KMS-11 (cell line): Measurements from ENCODE around the gene KCNA1.

Experiments used
- H2AFZ ChIP-seq: fragments of 200-600 bp; sonication (generic); 2 replicates; pipeline ENCODE4 v1.6.1; 2016; ENCODE audit warnings: antibody characterized with exemption, mixed run types, low read depth
- H3K27ac ChIP-seq: fragments of 200-600 bp; sonication (generic); 2 replicates; pipeline ENCODE4 v1.6.1; 2016; ENCODE audit warnings: mild to moderate bottlenecking, mixed run types
- H3K27me3 ChIP-seq: fragments of 200-600 bp; sonication (generic); 2 replicates; pipeline ENCODE4 v1.6.1; 2017; ENCODE audit warnings: mild to moderate bottlenecking, low read depth, mixed run types, moderate library complexity; ENCODE audit not compliant: insufficient read depth
- H3K36me3 ChIP-seq: fragments of 200-600 bp; sonication (generic); 2 replicates; pipeline ENCODE4 v1.6.1; 2017; ENCODE audit warnings: mild to moderate bottlenecking, mixed run types; ENCODE audit not compliant: insufficient read depth
- H3K4me1 ChIP-seq: fragments of 200-600 bp; sonication (generic); 2 replicates; pipeline ENCODE4 v1.6.1; 2016; ENCODE audit warnings: mild to moderate bottlenecking, low read depth, mixed run types; ENCODE audit not compliant: poor library complexity, severe bottlenecking
- H3K4me2 ChIP-seq: fragments of 200-600 bp; sonication (generic); 2 replicates; pipeline ENCODE4 v1.7.0; 2016; ENCODE audit warnings: mild to moderate bottlenecking, mixed run types
- H3K4me3 ChIP-seq: fragments of 200-600 bp; sonication (generic); IDR thresholded peaks from 2 replicates; pipeline ENCODE4 v1.6.1; 2017; ENCODE audit warnings: low read depth, low read length, mixed read lengths; ENCODE audit not compliant: insufficient read depth
- H3K79me2 ChIP-seq: fragments of 200-600 bp; sonication (generic); 2 replicates; pipeline ENCODE4 v1.6.1; 2016; ENCODE audit warnings: low read depth, mixed run types; ENCODE audit not compliant: insufficient read depth
- H3K9ac ChIP-seq: fragments of 200-600 bp; sonication (generic); 2 replicates; pipeline ENCODE4 v1.6.1; 2016; ENCODE audit warnings: mild to moderate bottlenecking, mixed run types
- H4K20me1 ChIP-seq: fragments of 200-600 bp; sonication (generic); 2 replicates; pipeline ENCODE4 v1.6.1; 2016; ENCODE audit warnings: mild to moderate bottlenecking, mixed run types; ENCODE audit not compliant: insufficient read depth
- TF ChIP-seq, protein P1 (sequence below): fragments of 200-600 bp; sonication (generic); conservative IDR thresholded peaks from 2 replicates; pipeline ENCODE4 v1.6.1; 2017; ENCODE audit warnings: low read depth, mild to moderate bottlenecking, antibody characterized with exemption, low read length, moderate library complexity, mixed read lengths

The KCNA1 gene

DNA sequence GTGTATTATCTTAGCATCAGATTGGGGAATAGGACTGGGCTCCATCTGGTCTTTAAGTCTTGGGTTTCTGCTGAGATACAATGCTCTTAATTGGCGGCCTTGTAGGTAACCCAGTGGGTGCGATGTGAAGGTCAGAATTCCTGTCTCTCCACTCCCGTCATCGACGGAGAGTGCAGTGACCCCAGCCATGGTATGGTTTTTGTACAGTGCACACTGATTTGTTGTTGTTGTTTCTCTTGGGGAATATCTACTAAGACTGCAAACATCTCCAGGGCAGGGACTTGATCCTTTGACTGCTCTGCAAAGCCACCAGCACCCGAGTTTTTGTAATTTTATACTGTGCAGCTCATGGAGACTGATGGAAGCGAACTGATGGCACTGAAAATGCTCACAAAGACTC, 41.4 kb downstream of the KCNA1 start:
- no peak overlapping the region for H3K9ac ChIP-seq
- H3K36me3 ChIP-seq = no peaks in the 10 kb centered on the region
- H3K27ac ChIP-seq = no peak overlapping the region
- TF ChIP-seq, protein P1, sequence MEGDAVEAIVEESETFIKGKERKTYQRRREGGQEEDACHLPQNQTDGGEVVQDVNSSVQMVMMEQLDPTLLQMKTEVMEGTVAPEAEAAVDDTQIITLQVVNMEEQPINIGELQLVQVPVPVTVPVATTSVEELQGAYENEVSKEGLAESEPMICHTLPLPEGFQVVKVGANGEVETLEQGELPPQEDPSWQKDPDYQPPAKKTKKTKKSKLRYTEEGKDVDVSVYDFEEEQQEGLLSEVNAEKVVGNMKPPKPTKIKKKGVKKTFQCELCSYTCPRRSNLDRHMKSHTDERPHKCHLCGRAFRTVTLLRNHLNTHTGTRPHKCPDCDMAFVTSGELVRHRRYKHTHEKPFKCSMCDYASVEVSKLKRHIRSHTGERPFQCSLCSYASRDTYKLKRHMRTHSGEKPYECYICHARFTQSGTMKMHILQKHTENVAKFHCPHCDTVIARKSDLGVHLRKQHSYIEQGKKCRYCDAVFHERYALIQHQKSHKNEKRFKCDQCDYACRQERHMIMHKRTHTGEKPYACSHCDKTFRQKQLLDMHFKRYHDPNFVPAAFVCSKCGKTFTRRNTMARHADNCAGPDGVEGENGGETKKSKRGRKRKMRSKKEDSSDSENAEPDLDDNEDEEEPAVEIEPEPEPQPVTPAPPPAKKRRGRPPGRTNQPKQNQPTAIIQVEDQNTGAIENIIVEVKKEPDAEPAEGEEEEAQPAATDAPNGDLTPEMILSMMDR = no peak
- H2AFZ ChIP-seq = no peak overlapping the region
- H3K4me2 ChIP-seq = no peak overlapping the region
- H4K20me1 ChIP-seq = no peaks in the 10 kb centered on the region
- no peak overlapping the region for H3K4me3 ChIP-seq
- no peaks in the 10 kb centered on the region for H3K27me3 ChIP-seq
- no peaks in the 10 kb centered on the region for H3K79me2 ChIP-seq
- H3K4me1 ChIP-seq = no peaks in the 10 kb centered on the region

DNA sequence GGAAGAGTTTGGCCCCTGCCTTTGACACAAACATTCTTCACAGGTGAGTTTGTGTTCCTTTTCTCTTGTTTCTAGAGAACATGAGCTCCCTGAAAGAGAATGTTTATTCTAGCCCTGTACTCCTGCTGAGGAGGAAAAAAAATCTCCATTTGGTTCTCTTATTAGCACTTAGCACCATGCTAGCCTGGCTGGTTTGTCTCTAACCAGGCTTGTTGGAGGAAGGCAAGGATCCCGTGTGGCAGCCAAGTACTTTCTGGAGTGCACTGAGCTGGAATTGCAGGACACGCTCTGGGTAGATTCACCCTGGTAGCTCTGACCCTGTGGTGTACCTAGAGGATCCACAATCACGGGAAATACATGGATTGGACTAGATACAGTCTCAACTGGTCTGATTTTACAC, 41.9 kb downstream of the KCNA1 start:
- Histone ChIP-seq H2AFZ (no peak overlapping the region), H3K36me3 (no peaks in the 10 kb centered on the region)
- TF ChIP-seq, protein P1 = no peak

DNA sequence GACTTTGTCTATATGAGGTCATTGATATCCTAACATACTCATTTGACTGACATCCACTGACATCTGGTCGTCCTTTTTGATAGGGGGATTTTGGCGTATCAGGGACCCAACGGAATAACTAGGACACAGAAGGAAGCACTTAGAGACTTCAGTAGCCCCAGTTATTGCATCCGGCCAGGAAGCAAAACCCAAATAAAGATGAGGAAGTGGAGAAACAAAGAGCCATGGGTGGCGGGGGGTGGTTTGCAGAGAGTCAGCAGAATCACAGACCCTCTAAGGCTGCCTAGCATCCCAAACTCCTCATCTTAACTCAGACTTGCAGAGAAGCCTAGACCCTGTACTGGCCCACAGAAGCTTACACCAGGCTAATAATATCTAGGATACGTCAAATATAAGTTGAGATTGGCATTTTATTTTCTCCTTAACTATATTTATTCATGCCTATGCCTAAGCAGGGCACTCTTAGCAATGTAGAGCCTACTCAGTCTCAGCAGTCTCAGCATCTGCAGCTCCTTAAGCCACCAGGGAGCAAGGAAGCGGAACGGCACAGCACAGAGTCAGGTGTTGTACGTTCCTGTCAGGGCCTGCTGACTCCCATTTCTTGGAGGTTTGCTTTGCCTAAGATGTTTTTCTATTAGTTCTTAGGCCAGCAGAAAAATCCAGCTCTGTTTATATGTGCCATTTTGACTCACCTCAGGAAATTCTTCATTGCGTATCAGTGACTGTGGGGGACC, 45.1 kb downstream of the KCNA1 start:
- Histone ChIP-seq H3K4me1 (no peaks in the 10 kb centered on the region), H3K4me3 (no peak overlapping the region), H3K27ac (no peak overlapping the region), H3K79me2 (no peaks in the 10 kb centered on the region), H3K9ac (no peak overlapping the region), H3K4me2 (no peak overlapping the region), H4K20me1 (no peaks in the 10 kb centered on the region), H2AFZ (no peak overlapping the region), H3K36me3 (no peaks in the 10 kb centered on the region), H3K27me3 (no peaks in the 10 kb centered on the region)
- TF ChIP-seq, protein P1 = no peak

More for the DNA sequence above, 41.9 kb downstream of the KCNA1 start:
- no peaks in the 10 kb centered on the region for H4K20me1 ChIP-seq
- no peak overlapping the region for H3K4me2 ChIP-seq
- no peaks in the 10 kb centered on the region for H3K79me2 ChIP-seq
- no peaks in the 10 kb centered on the region for H3K4me1 ChIP-seq
- H3K27me3 ChIP-seq = no peaks in the 10 kb centered on the region
- H3K9ac ChIP-seq = no peak overlapping the region
- H3K27ac ChIP-seq = no peak overlapping the region
- H3K4me3 ChIP-seq = no peak overlapping the region

DNA sequence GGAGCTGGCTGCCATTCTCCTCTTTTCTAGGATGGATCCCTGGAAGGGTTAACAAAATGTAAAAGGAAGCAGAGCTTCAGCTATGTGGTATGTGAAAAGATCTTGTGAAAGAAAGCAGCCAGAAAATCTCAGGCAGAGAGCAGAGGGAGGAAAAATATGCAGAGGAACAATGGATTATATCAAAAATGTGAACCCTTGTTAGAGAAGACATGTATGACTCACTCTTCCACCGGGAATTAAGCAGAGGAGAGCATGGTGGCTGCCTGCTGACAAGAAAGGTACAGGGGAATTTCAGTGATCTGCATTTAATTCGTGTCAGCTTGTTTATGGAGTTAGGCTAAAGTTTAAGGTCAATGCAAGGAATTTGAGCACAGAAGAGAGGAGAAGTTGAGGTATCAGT, 46.3 kb downstream of the KCNA1 start:
- TF ChIP-seq, protein P1 = no peak
- Histone ChIP-seq H3K4me2 (no peak overlapping the region), H3K4me3 (no peak overlapping the region), H3K27me3 (no peaks in the 10 kb centered on the region), H3K4me1 (no peaks in the 10 kb centered on the region), H3K36me3 (no peaks in the 10 kb centered on the region), H2AFZ (no peak overlapping the region), H3K27ac (no peak overlapping the region), H4K20me1 (no peaks in the 10 kb centered on the region), H3K79me2 (no peaks in the 10 kb centered on the region), H3K9ac (no peak overlapping the region)
